ENCODE data around the gene COL4A2.

GRCh38 chr13:110555601-110556223 is 248.6 kb downstream of the COL4A2 start:
- TF ChIP-seq CTCF (IDR thresholded peaks at IDR 0.05) (no peak), POLR2A (IDR thresholded peaks at IDR 0.05) (peak in 1 of 2 donors; percentile 31)
